ENCODE measurements around the gene NFATC4.

DNA sequence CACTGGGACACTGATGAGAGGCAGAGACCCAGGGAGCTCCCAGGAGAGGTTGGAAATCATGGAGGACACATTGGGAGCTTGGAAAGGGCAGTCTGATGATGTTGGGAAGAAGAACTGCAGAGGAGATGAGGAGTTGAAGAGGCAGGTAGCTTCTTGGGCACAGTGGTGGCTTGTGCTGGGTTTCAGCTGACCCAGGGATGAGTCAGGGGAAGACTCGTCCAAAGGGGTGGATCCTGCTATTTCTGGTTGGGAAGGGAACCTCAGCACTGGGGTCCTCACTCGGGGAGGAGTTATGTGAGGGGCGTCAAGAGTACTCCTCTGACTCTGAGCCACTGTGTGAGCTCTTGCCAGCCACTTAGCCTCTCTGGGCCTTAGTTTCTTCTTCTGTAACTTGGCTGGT lies 44.6 kb upstream of the NFATC4 start:
- TF ChIP-seq, protein P1, sequence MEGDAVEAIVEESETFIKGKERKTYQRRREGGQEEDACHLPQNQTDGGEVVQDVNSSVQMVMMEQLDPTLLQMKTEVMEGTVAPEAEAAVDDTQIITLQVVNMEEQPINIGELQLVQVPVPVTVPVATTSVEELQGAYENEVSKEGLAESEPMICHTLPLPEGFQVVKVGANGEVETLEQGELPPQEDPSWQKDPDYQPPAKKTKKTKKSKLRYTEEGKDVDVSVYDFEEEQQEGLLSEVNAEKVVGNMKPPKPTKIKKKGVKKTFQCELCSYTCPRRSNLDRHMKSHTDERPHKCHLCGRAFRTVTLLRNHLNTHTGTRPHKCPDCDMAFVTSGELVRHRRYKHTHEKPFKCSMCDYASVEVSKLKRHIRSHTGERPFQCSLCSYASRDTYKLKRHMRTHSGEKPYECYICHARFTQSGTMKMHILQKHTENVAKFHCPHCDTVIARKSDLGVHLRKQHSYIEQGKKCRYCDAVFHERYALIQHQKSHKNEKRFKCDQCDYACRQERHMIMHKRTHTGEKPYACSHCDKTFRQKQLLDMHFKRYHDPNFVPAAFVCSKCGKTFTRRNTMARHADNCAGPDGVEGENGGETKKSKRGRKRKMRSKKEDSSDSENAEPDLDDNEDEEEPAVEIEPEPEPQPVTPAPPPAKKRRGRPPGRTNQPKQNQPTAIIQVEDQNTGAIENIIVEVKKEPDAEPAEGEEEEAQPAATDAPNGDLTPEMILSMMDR (IDR thresholded peaks at IDR 0.05), result no peak
- TF ChIP-seq POLR2AphosphoS5 (IDR thresholded peaks at IDR 0.05) (no peak), POLR2A (IDR thresholded peaks at IDR 0.05) (no peak)

Measured in sigmoid colon (tissue), 4 donors.